ENCODE measurements around the gene KCNQ1. TPM values are rescaled to one million over a fixed set of nuclear protein-coding genes. Genes with fewer than 3 reads are reported as not detected.
A peak's percentile ranks its signal among the peaks of the same experiment; 100 is the strongest.

The KCNQ1 gene
- total RNA-seq, 1 experiment from 2014 or later = 9.2 TPM

GRCh38 chr11:2881981-2882375 lies 437.2 kb downstream of the KCNQ1 start:
- peaks cover 13% of the 10 kb centered on the region for H3K36me3 Mint-ChIP-seq (ENCODE audit: insufficient read depth, unreplicated experiment)
- CTCF ChIA-PET = no interaction called here
- no peak for DNase-seq
- no peaks in the 10 kb centered on the region for H3K9me3 Mint-ChIP-seq (ENCODE audit: low read depth, unreplicated experiment)
- no peak overlapping the region for H3K27ac Mint-ChIP-seq (ENCODE audit: unreplicated experiment)
- H3K27me3 Mint-ChIP-seq (ENCODE audit: unreplicated experiment) = peaks cover 40% of the 10 kb centered on the region
- no peak for TF ChIP-seq CTCF (IDR thresholded peaks at IDR 0.05; ENCODE audit: unreplicated experiment)
- BruUV-seq (replicated peaks) = no TSS peak
- H3K4me1 Mint-ChIP-seq (ENCODE audit: low read depth, unreplicated experiment) = no peaks in the 10 kb centered on the region
- no peak overlapping the region for H3K4me3 Mint-ChIP-seq (ENCODE audit: low read depth, unreplicated experiment)
- intact Hi-C loops (cut with micrococcal nuclease; ENCODE audit: unreplicated experiment) = loop anchor here (10.0 kb wide), 1 partner anchor 447 kb away; no protein-coding TSS in a partner anchor

GRCh38 chr11:2882396-2883110 lies 437.7 kb downstream of the KCNQ1 start:
- Mint-ChIP-seq H3K4me1 (ENCODE audit: low read depth, unreplicated experiment) (no peaks in the 10 kb centered on the region), H3K27ac (ENCODE audit: unreplicated experiment) (peak overlapping the region; percentile 70), H3K4me3 (ENCODE audit: low read depth, unreplicated experiment) (peak overlapping the region; percentile 50), H3K9me3 (ENCODE audit: low read depth, unreplicated experiment) (no peaks in the 10 kb centered on the region), H3K27me3 (ENCODE audit: unreplicated experiment) (peaks cover 40% of the 10 kb centered on the region), H3K36me3 (ENCODE audit: insufficient read depth, unreplicated experiment) (peaks cover 16% of the 10 kb centered on the region)
- TF ChIP-seq CTCF (IDR thresholded peaks at IDR 0.05; ENCODE audit: unreplicated experiment) = no peak
- CTCF ChIA-PET = no interaction called here
- no TSS peak for BruUV-seq (replicated peaks)
- intact Hi-C loops (cut with micrococcal nuclease; ENCODE audit: unreplicated experiment) = loop anchor here (10.0 kb wide), 1 partner anchor 448 kb away; no protein-coding TSS in a partner anchor
- DNase-seq = no peak

DNA sequence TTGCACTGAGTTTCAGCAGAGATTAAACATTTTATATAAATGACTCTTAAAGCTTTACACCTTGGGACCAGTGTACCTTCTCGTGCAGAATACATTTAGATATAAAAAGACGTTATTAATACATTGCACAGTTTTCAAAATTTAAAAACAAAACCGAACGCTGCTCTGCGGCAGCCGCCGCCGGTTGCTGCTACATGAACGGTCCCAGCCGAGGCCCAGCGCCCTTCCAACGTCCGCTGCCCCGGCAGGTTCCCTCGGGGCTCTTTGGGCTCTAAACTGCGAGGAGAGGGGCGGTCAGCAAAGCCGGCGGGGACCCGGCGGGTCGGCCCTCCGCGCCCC lies 438.8 kb downstream of the KCNQ1 start:
- Mint-ChIP-seq H3K36me3 (ENCODE audit: insufficient read depth, unreplicated experiment) (peaks cover 16% of the 10 kb centered on the region), H3K4me3 (ENCODE audit: low read depth, unreplicated experiment) (peak overlapping the region; percentile 50), H3K9me3 (ENCODE audit: low read depth, unreplicated experiment) (no peaks in the 10 kb centered on the region), H3K27ac (ENCODE audit: unreplicated experiment) (no peak overlapping the region), H3K4me1 (ENCODE audit: low read depth, unreplicated experiment) (no peaks in the 10 kb centered on the region), H3K27me3 (ENCODE audit: unreplicated experiment) (peaks cover 40% of the 10 kb centered on the region)
- BruUV-seq (replicated peaks) = no TSS peak
- intact Hi-C loops (cut with micrococcal nuclease; ENCODE audit: unreplicated experiment) = loop anchor here (10.0 kb wide), 1 partner anchor 449 kb away; no protein-coding TSS in a partner anchor
- no peak for TF ChIP-seq CTCF (IDR thresholded peaks at IDR 0.05; ENCODE audit: unreplicated experiment)
- CTCF ChIA-PET = interaction anchor here (0.5 to 2.6 kb wide), 2 partner anchors 350 to 483 kb away, joined by 5 to 7 read pairs; partner anchors contain the start of gene TSSC4
- no peak for DNase-seq

- Mint-ChIP-seq H3K36me3 (ENCODE audit: insufficient read depth, unreplicated experiment) (peaks cover 16% of the 10 kb centered on the region), H3K9me3 (ENCODE audit: low read depth, unreplicated experiment) (no peaks in the 10 kb centered on the region), H3K4me1 (ENCODE audit: low read depth, unreplicated experiment) (no peaks in the 10 kb centered on the region), H3K27me3 (ENCODE audit: unreplicated experiment) (peaks cover 37% of the 10 kb centered on the region), H3K4me3 (ENCODE audit: low read depth, unreplicated experiment) (peak overlapping the region; percentile 72), H3K27ac (ENCODE audit: unreplicated experiment) (no peak overlapping the region)
- TF ChIP-seq CTCF (IDR thresholded peaks at IDR 0.05; ENCODE audit: unreplicated experiment) = no peak
- no TSS peak for BruUV-seq (replicated peaks)
- CTCF ChIA-PET = interaction anchor here (0.5 to 2.6 kb wide), 3 partner anchors 147 to 484 kb away, joined by 3 to 7 read pairs (median 5); partner anchors contain the start of gene TSSC4
- intact Hi-C loops (cut with micrococcal nuclease; ENCODE audit: unreplicated experiment) = loop anchor here (10.0 kb wide), 1 partner anchor 449 kb away; no protein-coding TSS in a partner anchor
- peak; percentile 38 for DNase-seq
Observed at GRCh38 chr11:2883979-2884815, 439.4 kb downstream of the KCNQ1 start.

All from Calu3 (cell line).